HTERT RPE-1 (cell line): ENCODE results near the gene CADPS2.
"Not testable (repeated sequence)": the region's sequence is repeated elsewhere in the genome, so short reads cannot be mapped to it uniquely, and the experiment has no call there.

Source experiments
- in situ Hi-C: fragments of 300-500 bp; cut with MboI; formaldehyde crosslinking; loops from 4 replicates; pipeline ENCODE4 v1.14.3; 2020; ENCODE audit warnings: low sequenced_read_pairs

Gene CADPS2

GRCh38 chr7:122677149-122677548 lies 209.1 kb downstream of the CADPS2 start:
- in situ Hi-C loops, result no loop called here

- in situ Hi-C loops, result no loop called here
Observed at GRCh38 chr7:122676466-122676865, 209.8 kb downstream of the CADPS2 start.

GRCh38 chr7:122675621-122676020 lies 210.6 kb downstream of the CADPS2 start:
- in situ Hi-C loops, result no loop called here

GRCh38 chr7:122675011-122675410 lies 211.2 kb downstream of the CADPS2 start:
- in situ Hi-C loops, result no loop called here

- in situ Hi-C loops, result no loop called here
Observed at GRCh38 chr7:122674502-122674901, 211.8 kb downstream of the CADPS2 start.

GRCh38 chr7:122673951-122674350 lies 212.3 kb downstream of the CADPS2 start:
- in situ Hi-C loops, result no loop called here

- in situ Hi-C loops, result no loop called here
Observed at GRCh38 chr7:122672536-122672935, 213.7 kb downstream of the CADPS2 start.

- in situ Hi-C loops, result no loop called here
Observed at GRCh38 chr7:122663733-122664132, 222.5 kb downstream of the CADPS2 start.

- in situ Hi-C loops, result no loop called here
Observed at GRCh38 chr7:122658856-122659255, 227.4 kb downstream of the CADPS2 start.

- in situ Hi-C loops, result no loop called here
Observed at GRCh38 chr7:122653685-122654084, 232.6 kb downstream of the CADPS2 start.

GRCh38 chr7:122652876-122653275 lies 233.4 kb downstream of the CADPS2 start:
- in situ Hi-C loops, result no loop called here

GRCh38 chr7:122651451-122651850 lies 234.8 kb downstream of the CADPS2 start:
- in situ Hi-C loops, result no loop called here

- in situ Hi-C loops, result no loop called here
Observed at GRCh38 chr7:122643250-122643649, 243.0 kb downstream of the CADPS2 start.

- in situ Hi-C loops, result no loop called here
Observed at GRCh38 chr7:122638459-122638858, 247.8 kb downstream of the CADPS2 start.

GRCh38 chr7:122637784-122638183 lies 248.5 kb downstream of the CADPS2 start:
- in situ Hi-C loops, result no loop called here

GRCh38 chr7:122635481-122635880 lies 250.8 kb downstream of the CADPS2 start:
- in situ Hi-C loops, result not testable (repeated sequence)

- in situ Hi-C loops, result no loop called here
Observed at GRCh38 chr7:122633472-122633871, 252.8 kb downstream of the CADPS2 start.

GRCh38 chr7:122632238-122632637 lies 254.0 kb downstream of the CADPS2 start:
- in situ Hi-C loops, result no loop called here

GRCh38 chr7:122629412-122629953 lies 256.8 kb downstream of the CADPS2 start:
- in situ Hi-C loops, result no loop called here

- in situ Hi-C loops, result no loop called here
Observed at GRCh38 chr7:122628651-122629411, 257.4 kb downstream of the CADPS2 start.

GRCh38 chr7:122626785-122627184 lies 259.5 kb downstream of the CADPS2 start:
- in situ Hi-C loops, result no loop called here

- in situ Hi-C loops, result no loop called here
Observed at GRCh38 chr7:122622682-122623081, 263.6 kb downstream of the CADPS2 start.

GRCh38 chr7:122619664-122620063 lies 266.6 kb downstream of the CADPS2 start:
- in situ Hi-C loops, result no loop called here
